ENCODE results near the gene CEP350. TPM values are rescaled to one million over a fixed set of nuclear protein-coding genes. Genes with fewer than 3 reads are reported as not detected.

CEP350 gene
- total and polyA plus RNA-seq, 2 of the 13 experiments (the other 11 are each of a cell fraction or from before 2014, with no cell fraction given): 7.6 to 35.9 TPM

GRCh38 chr1:179935909-179936496, 18.6 kb upstream of the CEP350 start:
- CTCF ChIA-PET (ENCODE audit: low intra/inter-chr PET ratio, low total read pairs): no interaction called here
- no peaks in the 10 kb centered on the region for H3K79me2 ChIP-seq (ENCODE audit: insufficient read depth, low read length)
- no peaks in the 10 kb centered on the region for H3K9me3 ChIP-seq (ENCODE audit: low read length)
- no peak overlapping the region for H3K9ac ChIP-seq (ENCODE audit: insufficient read depth, low read depth, low read length)
- no peak overlapping the region for H3K4me3 ChIP-seq (replicated peaks in 1 of 3; ENCODE audit: insufficient read depth in 1 of 3, low read depth in 2 of 3, low read length in 3 of 3)
- H3K27ac ChIP-seq (ENCODE audit: extremely low read length, insufficient read depth, low read length): no peak overlapping the region
- no TSS peak for BruUV-seq (replicated peaks)
- POLR2A ChIA-PET: no interaction called here
- TF ChIP-seq, protein P1, sequence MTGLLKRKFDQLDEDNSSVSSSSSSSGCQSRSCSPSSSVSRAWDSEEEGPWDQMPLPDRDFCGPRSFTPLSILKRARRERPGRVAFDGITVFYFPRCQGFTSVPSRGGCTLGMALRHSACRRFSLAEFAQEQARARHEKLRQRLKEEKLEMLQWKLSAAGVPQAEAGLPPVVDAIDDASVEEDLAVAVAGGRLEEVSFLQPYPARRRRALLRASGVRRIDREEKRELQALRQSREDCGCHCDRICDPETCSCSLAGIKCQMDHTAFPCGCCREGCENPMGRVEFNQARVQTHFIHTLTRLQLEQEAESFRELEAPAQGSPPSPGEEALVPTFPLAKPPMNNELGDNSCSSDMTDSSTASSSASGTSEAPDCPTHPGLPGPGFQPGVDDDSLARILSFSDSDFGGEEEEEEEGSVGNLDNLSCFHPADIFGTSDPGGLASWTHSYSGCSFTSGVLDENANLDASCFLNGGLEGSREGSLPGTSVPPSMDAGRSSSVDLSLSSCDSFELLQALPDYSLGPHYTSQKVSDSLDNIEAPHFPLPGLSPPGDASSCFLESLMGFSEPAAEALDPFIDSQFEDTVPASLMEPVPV (CRISPR knock-in tag; IDR thresholded peaks at IDR 0.05): no peak
- TF ChIP-seq ZNF383 (CRISPR knock-in tag; IDR thresholded peaks at IDR 0.05; ENCODE audit: borderline replicate concordance) (no peak), SMARCC2 (IDR thresholded peaks at IDR 0.05) (no peak), EP300 (IDR thresholded peaks at IDR 0.05; ENCODE audit: low read depth in 2 of 2, low read length in 2 of 2) (no peak), EP300 (CRISPR knock-in tag; IDR thresholded peaks at IDR 0.05; ENCODE audit: borderline replicate concordance) (no peak)
- H3K4me2 ChIP-seq (ENCODE audit: low read depth, low read length): no peak overlapping the region
- 0% methylated on average over 1 of the region's 1 CpG for WGBS (ENCODE audit: low lambda C conversion rate)
- H3K4me1 ChIP-seq (ENCODE audit: insufficient read depth, low read length): no peaks in the 10 kb centered on the region
- no peaks in the 10 kb centered on the region for H4K20me1 ChIP-seq (ENCODE audit: insufficient read depth, low read length)
- ATAC-seq: no peak
- intact Hi-C loops (cut with micrococcal nuclease; ENCODE audit: unreplicated experiment): no loop called here
- H2AFZ ChIP-seq (ENCODE audit: low read length): no peak overlapping the region
- H3K36me3 ChIP-seq (replicated peaks in 1 of 2; ENCODE audit: control insufficient read depth in 1 of 2, insufficient read depth in 2 of 2, low read length in 2 of 2): no peaks in the 10 kb centered on the region
- FAIRE-seq: no peak
- DNase-seq (ENCODE audit: low spot score): no peak
- no peaks in the 10 kb centered on the region for H3K27me3 ChIP-seq (ENCODE audit: control insufficient read depth in 1 of 2, insufficient read depth in 2 of 2, low read length in 2 of 2)
- in situ Hi-C loops (cut with HindIII; ENCODE audit: extremely low pct_ligation_motif_present, low pct_unique_long_range_greater_than_20kb): no loop called here

- no peak overlapping the region for H3K4me2 ChIP-seq (ENCODE audit: low read depth, low read length)
- BruUV-seq (replicated peaks): no TSS peak
- H3K4me1 ChIP-seq (ENCODE audit: insufficient read depth, low read length): no peaks in the 10 kb centered on the region
- ChIA-PET POLR2A (no interaction called here), CTCF (ENCODE audit: low intra/inter-chr PET ratio, low total read pairs) (no interaction called here)
- no peaks in the 10 kb centered on the region for H3K9me3 ChIP-seq (ENCODE audit: low read length)
- H3K27ac ChIP-seq (ENCODE audit: extremely low read length, insufficient read depth, low read length): no peak overlapping the region
- no peaks in the 10 kb centered on the region for H4K20me1 ChIP-seq (ENCODE audit: insufficient read depth, low read length)
- no peaks in the 10 kb centered on the region for H3K27me3 ChIP-seq (ENCODE audit: control insufficient read depth in 1 of 2, insufficient read depth in 2 of 2, low read length in 2 of 2)
- H3K9ac ChIP-seq (ENCODE audit: insufficient read depth, low read depth, low read length): no peak overlapping the region
- H3K4me3 ChIP-seq (replicated peaks in 1 of 3; ENCODE audit: insufficient read depth in 1 of 3, low read depth in 2 of 3, low read length in 3 of 3): no peak overlapping the region
- H3K36me3 ChIP-seq (replicated peaks in 1 of 2; ENCODE audit: control insufficient read depth in 1 of 2, insufficient read depth in 2 of 2, low read length in 2 of 2): no peaks in the 10 kb centered on the region
- no peaks in the 10 kb centered on the region for H3K79me2 ChIP-seq (ENCODE audit: insufficient read depth, low read length)
- no peak overlapping the region for H2AFZ ChIP-seq (ENCODE audit: low read length)
- intact Hi-C loops (cut with micrococcal nuclease; ENCODE audit: unreplicated experiment): no loop called here
- in situ Hi-C loops (cut with HindIII; ENCODE audit: extremely low pct_ligation_motif_present, low pct_unique_long_range_greater_than_20kb): no loop called here
- no peak for DNase-seq (ENCODE audit: low spot score)
- ATAC-seq: no peak
- FAIRE-seq: no peak
- TF ChIP-seq ZNF761 (CRISPR knock-in tag; conservative IDR thresholded peaks at IDR 0.05) (no peak), HOXD1 (CRISPR knock-in tag; IDR thresholded peaks at IDR 0.05) (no peak), HNF4A (CRISPR knock-in tag; IDR thresholded peaks at IDR 0.05) (no peak), ZNF772 (CRISPR knock-in tag; IDR thresholded peaks at IDR 0.05) (no peak), ZNF20 (CRISPR knock-in tag; IDR thresholded peaks at IDR 0.05) (no peak), ZNF235 (CRISPR knock-in tag; IDR thresholded peaks at IDR 0.05; ENCODE audit: borderline replicate concordance) (no peak), FIP1L1 (IDR thresholded peaks at IDR 0.05; ENCODE audit: borderline replicate concordance, insufficient read depth, low read depth, low read length) (no peak), ZNF782 (CRISPR knock-in tag; IDR thresholded peaks at IDR 0.05; ENCODE audit: borderline replicate concordance) (no peak)
- TF ChIP-seq, protein P2, sequence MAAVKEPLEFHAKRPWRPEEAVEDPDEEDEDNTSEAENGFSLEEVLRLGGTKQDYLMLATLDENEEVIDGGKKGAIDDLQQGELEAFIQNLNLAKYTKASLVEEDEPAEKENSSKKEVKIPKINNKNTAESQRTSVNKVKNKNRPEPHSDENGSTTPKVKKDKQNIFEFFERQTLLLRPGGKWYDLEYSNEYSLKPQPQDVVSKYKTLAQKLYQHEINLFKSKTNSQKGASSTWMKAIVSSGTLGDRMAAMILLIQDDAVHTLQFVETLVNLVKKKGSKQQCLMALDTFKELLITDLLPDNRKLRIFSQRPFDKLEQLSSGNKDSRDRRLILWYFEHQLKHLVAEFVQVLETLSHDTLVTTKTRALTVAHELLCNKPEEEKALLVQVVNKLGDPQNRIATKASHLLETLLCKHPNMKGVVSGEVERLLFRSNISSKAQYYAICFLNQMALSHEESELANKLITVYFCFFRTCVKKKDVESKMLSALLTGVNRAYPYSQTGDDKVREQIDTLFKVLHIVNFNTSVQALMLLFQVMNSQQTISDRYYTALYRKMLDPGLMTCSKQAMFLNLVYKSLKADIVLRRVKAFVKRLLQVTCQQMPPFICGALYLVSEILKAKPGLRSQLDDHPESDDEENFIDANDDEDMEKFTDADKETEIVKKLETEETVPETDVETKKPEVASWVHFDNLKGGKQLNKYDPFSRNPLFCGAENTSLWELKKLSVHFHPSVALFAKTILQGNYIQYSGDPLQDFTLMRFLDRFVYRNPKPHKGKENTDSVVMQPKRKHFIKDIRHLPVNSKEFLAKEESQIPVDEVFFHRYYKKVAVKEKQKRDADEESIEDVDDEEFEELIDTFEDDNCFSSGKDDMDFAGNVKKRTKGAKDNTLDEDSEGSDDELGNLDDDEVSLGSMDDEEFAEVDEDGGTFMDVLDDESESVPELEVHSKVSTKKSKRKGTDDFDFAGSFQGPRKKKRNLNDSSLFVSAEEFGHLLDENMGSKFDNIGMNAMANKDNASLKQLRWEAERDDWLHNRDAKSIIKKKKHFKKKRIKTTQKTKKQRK (IDR thresholded peaks at IDR 0.05; ENCODE audit: low read length): no peak
Observed at GRCh38 chr1:179937668-179938254, 16.8 kb upstream of the CEP350 start.
